ENCODE data around the gene HIVEP2. TPM values are rescaled to one million over a fixed set of nuclear protein-coding genes. Genes with fewer than 3 reads are reported as not detected.

Gene HIVEP2
- polyA plus RNA-seq, 2 of the 4 experiments (the other 2 are of a cell fraction): 2.2 to 2.6 TPM

GRCh38 chr6:142881761-142882160 lies 63.2 kb downstream of the HIVEP2 start:
- CTCF ChIA-PET: no interaction called here
- Histone ChIP-seq H3K27ac (no peak overlapping the region), H3K4me2 (no peak overlapping the region), H3K4me1 (peaks cover 28% of the 10 kb centered on the region), H3K4me3 (no peak overlapping the region), H3K9me3 (no peaks in the 10 kb centered on the region)
- no peak for DNase-seq (ENCODE audit: low read depth in 1 of 2, low spot score in 1 of 2)
- no peak for TF ChIP-seq SMC3 (IDR thresholded peaks at IDR 0.05)
- TF ChIP-seq TFCP2L1 (CRISPR knock-in tag; IDR thresholded peaks at IDR 0.05): no peak
- no peak for TF ChIP-seq ZNF302 (CRISPR knock-in tag; IDR thresholded peaks at IDR 0.05)
- TF ChIP-seq CHD2 (IDR thresholded peaks at IDR 0.05; ENCODE audit: low read length, partially characterized antibody): no peak
- no peak for TF ChIP-seq FOXS1 (CRISPR knock-in tag; IDR thresholded peaks at IDR 0.05)
- TF ChIP-seq CBX2 (IDR thresholded peaks at IDR 0.05; ENCODE audit: borderline replicate concordance, low read depth): no peak
- TF ChIP-seq CBX8 (IDR thresholded peaks at IDR 0.05): no peak
- TF ChIP-seq MAFK (IDR thresholded peaks at IDR 0.05; ENCODE audit: partially characterized antibody): no peak
- ATAC-seq: no peak
- FAIRE-seq: no peak
- WGBS (ENCODE audit: missing lambda C conversion rate): 95% methylated on average over 3 of the region's 3 CpGs
- POLR2A ChIA-PET: no interaction called here

GRCh38 chr6:142881290-142881689 lies 63.7 kb downstream of the HIVEP2 start:
- WGBS (ENCODE audit: missing lambda C conversion rate): 88% methylated on average over 1 of the region's 1 CpG
- no peak for FAIRE-seq

GRCh38 chr6:142880201-142880600 lies 64.8 kb downstream of the HIVEP2 start:
- ChIA-PET CTCF (interaction anchor here (1.0 kb wide), 1 partner anchor 11 kb away, joined by 4 read pairs; no protein-coding TSS in a partner anchor), POLR2A (no interaction called here)
- Histone ChIP-seq H3K4me3 (no peak overlapping the region), H3K4me2 (no peak overlapping the region), H3K27ac (no peak overlapping the region), H3K9me3 (no peaks in the 10 kb centered on the region), H3K4me1 (peaks cover 15% of the 10 kb centered on the region)
- 90% methylated on average over 2 of the region's 2 CpGs for WGBS (ENCODE audit: missing lambda C conversion rate)
- DNase-seq (ENCODE audit: low read depth in 1 of 2, low spot score in 1 of 2): no peak
- ATAC-seq: no peak
- TF ChIP-seq FOSL2 (IDR thresholded peaks at IDR 0.05) (no peak), FOSL2 (CRISPR knock-in tag; IDR thresholded peaks at IDR 0.05) (no peak), CHD2 (IDR thresholded peaks at IDR 0.05; ENCODE audit: low read length, partially characterized antibody) (no peak), JUNB (IDR thresholded peaks at IDR 0.05) (no peak), CEBPB (IDR thresholded peaks at IDR 0.05) (no peak), EHF (CRISPR knock-in tag; IDR thresholded peaks at IDR 0.05) (no peak)
- TF ChIP-seq, protein P1, sequence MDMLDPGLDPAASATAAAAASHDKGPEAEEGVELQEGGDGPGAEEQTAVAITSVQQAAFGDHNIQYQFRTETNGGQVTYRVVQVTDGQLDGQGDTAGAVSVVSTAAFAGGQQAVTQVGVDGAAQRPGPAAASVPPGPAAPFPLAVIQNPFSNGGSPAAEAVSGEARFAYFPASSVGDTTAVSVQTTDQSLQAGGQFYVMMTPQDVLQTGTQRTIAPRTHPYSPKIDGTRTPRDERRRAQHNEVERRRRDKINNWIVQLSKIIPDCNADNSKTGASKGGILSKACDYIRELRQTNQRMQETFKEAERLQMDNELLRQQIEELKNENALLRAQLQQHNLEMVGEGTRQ (IDR thresholded peaks at IDR 0.05): no peak
- no peak for FAIRE-seq

More at GRCh38 chr6:142881290-142881689, 63.7 kb downstream of the HIVEP2 start:
- ChIA-PET POLR2A (no interaction called here), CTCF (no interaction called here)
- Histone ChIP-seq H3K9me3 (no peaks in the 10 kb centered on the region), H3K27ac (no peak overlapping the region), H3K4me1 (peaks cover 23% of the 10 kb centered on the region), H3K4me2 (no peak overlapping the region), H3K4me3 (no peak overlapping the region)
- TF ChIP-seq ESRRA (IDR thresholded peaks at IDR 0.05; ENCODE audit: borderline replicate concordance, low read length): no peak
- TF ChIP-seq, protein P2, sequence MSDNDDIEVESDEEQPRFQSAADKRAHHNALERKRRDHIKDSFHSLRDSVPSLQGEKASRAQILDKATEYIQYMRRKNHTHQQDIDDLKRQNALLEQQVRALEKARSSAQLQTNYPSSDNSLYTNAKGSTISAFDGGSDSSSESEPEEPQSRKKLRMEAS (IDR thresholded peaks at IDR 0.05): no peak
- no peak for TF ChIP-seq HDAC2 (IDR thresholded peaks at IDR 0.05)
- no peak for TF ChIP-seq HES2 (IDR thresholded peaks at IDR 0.05)
- no peak for TF ChIP-seq POLR2AphosphoS2 (conservative IDR thresholded peaks at IDR 0.05; ENCODE audit: low read length)
- no peak for TF ChIP-seq CBX2 (IDR thresholded peaks at IDR 0.05; ENCODE audit: borderline replicate concordance, low read depth)
- TF ChIP-seq TP53 (CRISPR knock-in tag; IDR thresholded peaks at IDR 0.05): no peak
- no peak for TF ChIP-seq MAZ (IDR thresholded peaks at IDR 0.05; ENCODE audit: borderline replicate concordance, low read depth, low read length)
- no peak for TF ChIP-seq RCOR1 (IDR thresholded peaks at IDR 0.05; ENCODE audit: low read depth, low read length)
- no peak for TF ChIP-seq CBX8 (IDR thresholded peaks at IDR 0.05)
- TF ChIP-seq NPAS2 (CRISPR knock-in tag; IDR thresholded peaks at IDR 0.05; ENCODE audit: borderline replicate concordance): no peak
- TF ChIP-seq FOXS1 (CRISPR knock-in tag; IDR thresholded peaks at IDR 0.05): no peak
- no peak for TF ChIP-seq ZC3H11A (IDR thresholded peaks at IDR 0.05)
- TF ChIP-seq MYC (IDR thresholded peaks at IDR 0.05; ENCODE audit: borderline replicate concordance, low read length): no peak
- TF ChIP-seq ELK1 (IDR thresholded peaks at IDR 0.05; ENCODE audit: low read depth, low read length): no peak
- DNase-seq (ENCODE audit: low read depth in 1 of 2, low spot score in 1 of 2): no peak
- no peak for ATAC-seq
